Sigmoid colon (tissue), 4 donors: ENCODE measurements around the gene CDK5.

Experiments
- CTCF ChIP-seq, 4 experiments: fragments of 450-650 bp in 3 of 4; fragments of 200-600 bp in 1 of 4; IDR thresholded peaks; one replicate each; pipeline ENCODE4 v1.5.1; 2016 to 2019; ENCODE audit warnings: antibody characterized with exemption in 4 of 4, mild to moderate bottlenecking in 3 of 4, moderate library complexity in 2 of 4
- EP300 ChIP-seq, 4 donors: sonication (generic); formaldehyde crosslinking; IDR thresholded peaks; one replicate each; pipeline ENCODE4 v1.6.1; 2017; ENCODE audit warnings: antibody characterized with exemption in 4 of 4
- POLR2A ChIP-seq, 2 donors: fragments of 450-650 bp; IDR thresholded peaks; one replicate each; pipeline ENCODE4 v1.6.1; 2016; ENCODE audit warnings: antibody characterized with exemption in 2 of 2, mild to moderate bottlenecking in 2 of 2, moderate library complexity in 2 of 2
- POLR2AphosphoS5 ChIP-seq, 4 donors: sonication (generic); formaldehyde crosslinking; IDR thresholded peaks; one replicate each; pipeline ENCODE4 v1.6.1; 2017; ENCODE audit warnings: antibody characterized with exemption in 4 of 4

GRCh38 chr7:151032936-151033863 lies 24.5 kb downstream of the CDK5 start:
- no peak for TF ChIP-seq POLR2A (IDR thresholded peaks at IDR 0.05)
- TF ChIP-seq CTCF (IDR thresholded peaks at IDR 0.05) = no peak
- TF ChIP-seq EP300 (IDR thresholded peaks at IDR 0.05) = no peak
- TF ChIP-seq POLR2AphosphoS5 (IDR thresholded peaks at IDR 0.05) = no peak
